ENCODE data around the gene APOL5.
"Not testable (repeated sequence)": the region's sequence is repeated elsewhere in the genome, so short reads cannot be mapped to it uniquely, and the experiment has no call there.

The APOL5 gene

GRCh38 chr22:35717572-35717971 is at the start of gene APOL5:
APOL5 (plus strand) TSS chr22:35717872; CDS start chr22:35717872, 0 bp downstream.
- Histone ChIP-seq H3K27ac (no peak within 1 kb of the TSS), H3K4me3 (no peak within 1 kb of the TSS)

- no peak overlapping the region for H3K27ac ChIP-seq
- H3K4me3 ChIP-seq, result no peak overlapping the region
These were observed 43.3 kb upstream of the APOL5 start for GRCh38 chr22:35674335-35674734.

- not testable (repeated sequence) for H3K27ac ChIP-seq, H3K4me3 ChIP-seq
These were observed 41.6 kb upstream of the APOL5 start for GRCh38 chr22:35676065-35676464.

GRCh38 chr22:35677460-35678187 is 40.0 kb upstream of the APOL5 start:
- no peak overlapping the region for H3K4me3 ChIP-seq
- H3K27ac ChIP-seq, result no peak overlapping the region

GRCh38 chr22:35678836-35679235 is 38.8 kb upstream of the APOL5 start:
- H3K27ac ChIP-seq, result no peak overlapping the region

GRCh38 chr22:35679492-35679891 is 38.2 kb upstream of the APOL5 start:
- H3K27ac ChIP-seq, H3K4me3 ChIP-seq: not testable (repeated sequence)

More at GRCh38 chr22:35678836-35679235, 38.8 kb upstream of the APOL5 start:
- H3K4me3 ChIP-seq, result no peak overlapping the region

- no peak overlapping the region for H3K27ac ChIP-seq
- no peak overlapping the region for H3K4me3 ChIP-seq
These were observed 36.1 kb upstream of the APOL5 start for GRCh38 chr22:35681454-35682052.

- Histone ChIP-seq H3K27ac (no peak overlapping the region), H3K4me3 (no peak overlapping the region)
These were observed 34.1 kb upstream of the APOL5 start for GRCh38 chr22:35683560-35683959.

GRCh38 chr22:35684270-35684700 is 33.4 kb upstream of the APOL5 start:
- no peak overlapping the region for H3K4me3 ChIP-seq
- H3K27ac ChIP-seq, result no peak overlapping the region

- H3K27ac ChIP-seq, result no peak overlapping the region
- no peak overlapping the region for H3K4me3 ChIP-seq
These were observed 32.9 kb upstream of the APOL5 start for GRCh38 chr22:35684732-35685131.

GRCh38 chr22:35685731-35686130 is 31.9 kb upstream of the APOL5 start:
- no peak overlapping the region for H3K4me3 ChIP-seq
- no peak overlapping the region for H3K27ac ChIP-seq

GRCh38 chr22:35686298-35686697 is 31.4 kb upstream of the APOL5 start:
- no peak overlapping the region for H3K27ac ChIP-seq
- H3K4me3 ChIP-seq, result no peak overlapping the region

- H3K4me3 ChIP-seq, result no peak overlapping the region
- H3K27ac ChIP-seq, result no peak overlapping the region
These were observed 30.2 kb upstream of the APOL5 start for GRCh38 chr22:35687461-35687860.

- H3K27ac ChIP-seq, result no peak overlapping the region
- H3K4me3 ChIP-seq, result no peak overlapping the region
These were observed 28.6 kb upstream of the APOL5 start for GRCh38 chr22:35688913-35689675.

- Histone ChIP-seq H3K4me3 (no peak overlapping the region), H3K27ac (no peak overlapping the region)
These were observed 27.7 kb upstream of the APOL5 start for GRCh38 chr22:35690001-35690400.

GRCh38 chr22:35695202-35695601 is 22.5 kb upstream of the APOL5 start:
- Histone ChIP-seq H3K4me3 (no peak overlapping the region), H3K27ac (no peak overlapping the region)

- no peak overlapping the region for H3K4me3 ChIP-seq
- no peak overlapping the region for H3K27ac ChIP-seq
These were observed 20.5 kb upstream of the APOL5 start for GRCh38 chr22:35697142-35697541.

GRCh38 chr22:35699852-35700251 is 17.8 kb upstream of the APOL5 start:
- H3K4me3 ChIP-seq, H3K27ac ChIP-seq: not testable (repeated sequence)

- H3K27ac ChIP-seq, result no peak overlapping the region
- H3K4me3 ChIP-seq, result no peak overlapping the region
These were observed 13.6 kb upstream of the APOL5 start for GRCh38 chr22:35703861-35704584.

GRCh38 chr22:35705141-35705540 is 12.5 kb upstream of the APOL5 start:
- H3K4me3 ChIP-seq, result no peak overlapping the region
- no peak overlapping the region for H3K27ac ChIP-seq

Measured in skin epidermis (tissue), 12 donors.